Colonic mucosa (tissue), 4 donors: Measurements from ENCODE around the gene BARX1. TPM values are rescaled to one million over a fixed set of nuclear protein-coding genes. Genes with fewer than 3 reads are reported as not detected.
"Not testable (repeated sequence)": the region's sequence is repeated elsewhere in the genome, so short reads cannot be mapped to it uniquely, and the experiment has no call there.

Experiments
- DNase-seq: peaks from one replicate; pipeline ENCODE4 v3.0.0-alpha.2; 2020
- H3K27ac ChIP-seq: fragments of 200-600 bp; one replicate; pipeline ENCODE4 v1.8.0; 2021
- H3K27me3 ChIP-seq: fragments of 200-600 bp; one replicate; pipeline ENCODE4 v1.8.0; 2021
- H3K36me3 ChIP-seq: fragments of 200-600 bp; one replicate; pipeline ENCODE4 v1.8.0; 2021
- H3K4me1 ChIP-seq: fragments of 200-600 bp; one replicate; pipeline ENCODE4 v1.8.0; 2021; ENCODE audit warnings: mild to moderate bottlenecking
- H3K4me3 ChIP-seq: fragments of 200-600 bp; one replicate; pipeline ENCODE4 v1.8.0; 2021
- H3K9ac ChIP-seq, 2 donors: one replicate each; pipeline ENCODE4 v1.7.0; 2013; ENCODE audit warnings: control low read depth in 2 of 2, low read depth in 2 of 2, low read length in 2 of 2
- H3K9me3 ChIP-seq: fragments of 200-600 bp; one replicate; pipeline ENCODE4 v1.8.0; 2021
- CTCF ChIP-seq: fragments of 200-600 bp; IDR thresholded peaks from one replicate; pipeline ENCODE4 v1.8.0; 2022; ENCODE audit warnings: antibody characterized with exemption, mild to moderate bottlenecking
- intact Hi-C: fragments of 100-400 bp; cut with DNase I; formaldehyde crosslinking; loops from one replicate; pipeline ENCODE4 v1.14.1; 2022
- total RNA-seq, 2 donors: library from RNA; stranded (reverse); fragmentation: NEBNext Ultra II Directional in 1 of 2; extraction: Animal tissue kit (Norgen Biotek cat#: 25700) in 1 of 2; gene quantifications; one replicate each; pipeline ENCODE4 v1.2.1, GENCODE V29; 2021
- donor health status: healthy.
- donor health status: DM: no; HTN: no; CAD: no.
- donor health status: DM: no; HTN: no; CAD: no.

Gene BARX1
- total RNA-seq, 2 donors from 2014 or later = not detected

- Histone ChIP-seq H3K9ac (no peak overlapping the region), H3K27me3 (peaks cover 47% of the 10 kb centered on the region), H3K9me3 (no peaks in the 10 kb centered on the region), H3K36me3 (no peaks in the 10 kb centered on the region), H3K27ac (no peak overlapping the region), H3K4me1 (no peaks in the 10 kb centered on the region), H3K4me3 (no peak overlapping the region)
- intact Hi-C loops = no loop called here
- no peak for DNase-seq
- no peak for TF ChIP-seq CTCF
Measured at GRCh38 chr9:93944011-93944410, 11.1 kb downstream of the BARX1 start.

- Histone ChIP-seq H3K36me3 (no peaks in the 10 kb centered on the region), H3K4me3 (no peak overlapping the region), H3K27me3 (peaks cover 28% of the 10 kb centered on the region), H3K9ac (no peak overlapping the region), H3K4me1 (no peaks in the 10 kb centered on the region), H3K27ac (no peak overlapping the region), H3K9me3 (no peaks in the 10 kb centered on the region)
- no peak for TF ChIP-seq CTCF
- intact Hi-C loops = no loop called here
- DNase-seq = no peak
Measured at GRCh38 chr9:93942161-93942560, 13.0 kb downstream of the BARX1 start.

GRCh38 chr9:93941493-93941892, 13.7 kb downstream of the BARX1 start:
- no peak overlapping the region for H3K9ac ChIP-seq
- H3K4me1 ChIP-seq = no peaks in the 10 kb centered on the region
- H3K4me3 ChIP-seq = no peak overlapping the region
- H3K27ac ChIP-seq = no peak overlapping the region
- no peaks in the 10 kb centered on the region for H3K36me3 ChIP-seq
- H3K9me3 ChIP-seq = no peaks in the 10 kb centered on the region
- intact Hi-C loops = no loop called here
- H3K27me3 ChIP-seq = peaks cover 22% of the 10 kb centered on the region
- no peak for TF ChIP-seq CTCF
- no peak for DNase-seq

DNA sequence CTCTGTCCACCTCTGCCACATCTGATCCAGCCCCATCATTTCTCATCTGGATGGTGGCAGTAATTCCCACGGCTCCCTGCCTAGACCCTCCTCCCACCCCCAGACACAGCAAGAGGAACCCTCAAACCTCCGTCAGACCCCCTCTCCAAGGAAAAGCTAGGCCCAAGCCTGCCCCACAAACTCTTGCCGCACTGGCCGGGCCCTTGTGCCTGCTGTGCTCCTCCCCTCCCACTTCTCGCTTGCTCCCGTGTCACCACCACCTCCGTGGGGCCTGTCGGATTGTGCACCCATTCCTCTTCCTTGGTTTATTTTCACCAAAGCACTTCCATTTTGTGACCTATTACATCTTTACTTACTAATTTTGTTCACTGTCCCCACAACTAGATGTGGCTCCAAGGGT, 14.2 kb downstream of the BARX1 start:
- H3K4me1 ChIP-seq = no peaks in the 10 kb centered on the region
- peaks cover 16% of the 10 kb centered on the region for H3K27me3 ChIP-seq
- H3K36me3 ChIP-seq = no peaks in the 10 kb centered on the region
- H3K9ac ChIP-seq = no peak overlapping the region
- no peaks in the 10 kb centered on the region for H3K9me3 ChIP-seq
- intact Hi-C loops = no loop called here
- no peak overlapping the region for H3K27ac ChIP-seq
- no peak for DNase-seq
- H3K4me3 ChIP-seq = no peak overlapping the region
- TF ChIP-seq CTCF = no peak

DNA sequence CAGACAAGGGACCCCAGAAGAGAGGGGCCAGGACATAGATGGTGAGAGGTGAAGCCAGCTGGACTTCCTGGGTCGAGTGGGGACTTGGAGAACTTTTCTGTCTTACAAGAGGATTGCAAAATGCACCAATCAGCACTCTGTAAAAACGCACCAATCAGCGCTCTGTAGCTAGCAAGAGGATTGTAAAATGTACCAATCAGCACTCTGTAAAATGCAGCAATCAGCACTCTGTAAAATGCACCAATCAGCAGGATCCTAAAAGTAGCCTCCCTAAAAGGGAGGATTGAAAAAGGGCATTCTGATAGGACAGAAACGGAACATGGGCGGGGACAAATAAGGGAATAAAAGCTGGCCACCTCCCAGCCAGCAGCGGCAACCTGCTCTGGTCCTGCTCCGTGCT, 15.6 kb downstream of the BARX1 start:
- H3K36me3 ChIP-seq, H3K27me3 ChIP-seq, H3K27ac ChIP-seq, H3K9ac ChIP-seq, intact Hi-C loops, H3K4me3 ChIP-seq, H3K9me3 ChIP-seq, DNase-seq, H3K4me1 ChIP-seq: not testable (repeated sequence)

- Histone ChIP-seq H3K27ac (no peak overlapping the region), H3K4me1 (no peaks in the 10 kb centered on the region), H3K4me3 (no peak overlapping the region), H3K36me3 (no peaks in the 10 kb centered on the region), H3K9ac (no peak overlapping the region), H3K9me3 (no peaks in the 10 kb centered on the region), H3K27me3 (no peaks in the 10 kb centered on the region)
- intact Hi-C loops = no loop called here
- no peak for DNase-seq
- TF ChIP-seq CTCF = no peak
Measured at GRCh38 chr9:93937193-93937592, 18.0 kb downstream of the BARX1 start.
